Left ventricle myocardium inferior (tissue), 1 donor: ENCODE results near the gene MAP6. TPM values are rescaled to one million over a fixed set of nuclear protein-coding genes. Genes with fewer than 3 reads are reported as not detected.

Experiments
- DNase-seq: peaks from one replicate; pipeline ENCODE4 v3.0.0-alpha.2; 2020
- H3K27ac ChIP-seq: fragments of 200-600 bp; replicated peaks from 2 replicates; pipeline ENCODE4 v1.8.0; 2021
- H3K27me3 ChIP-seq: fragments of 200-600 bp; 2 replicates; pipeline ENCODE4 v1.8.0; 2021; ENCODE audit warnings: low read depth
- H3K36me3 ChIP-seq: fragments of 200-600 bp; 2 replicates; pipeline ENCODE4 v1.8.0; 2021
- H3K4me1 ChIP-seq: fragments of 200-600 bp; 2 replicates; pipeline ENCODE4 v1.8.0; 2021
- H3K4me3 ChIP-seq: fragments of 200-600 bp; 2 replicates; pipeline ENCODE4 v1.8.0; 2021; ENCODE audit warnings: mild to moderate bottlenecking, moderate library complexity
- H3K9me3 ChIP-seq: fragments of 200-600 bp; replicated peaks from 2 replicates; pipeline ENCODE4 v1.8.0; 2021
- CTCF ChIP-seq: fragments of 200-600 bp; IDR thresholded peaks from 2 replicates; pipeline ENCODE4 v1.8.0; 2021; ENCODE audit warnings: antibody characterized with exemption, mild to moderate bottlenecking, borderline replicate concordance
- intact Hi-C: fragments of 100-400 bp; cut with micrococcal nuclease; formaldehyde crosslinking; loops from one replicate; pipeline ENCODE4 v1.11.0; 2022
- total RNA-seq: library from RNA; stranded (reverse); fragmentation: NEBNext Ultra II Directional; extraction: Animal tissue kit (Norgen Biotek cat#: 25700); gene quantifications from one replicate; pipeline ENCODE4 v1.2.1, GENCODE V29; 2021
- donor health status: DM: no; HTN: yes; CAD: no; lungs with severe emphysema.

MAP6 gene
- total RNA-seq, 1 donor from 2014 or later, result 5.7 TPM

GRCh38 chr11:75565916-75566762 lies 102.7 kb downstream of the MAP6 start:
- H3K4me3 ChIP-seq, result peak overlapping the region; percentile 90
- intact Hi-C loops, result no loop called here
- no peak for TF ChIP-seq CTCF
- peaks cover 100% of the 10 kb centered on the region for H3K4me1 ChIP-seq
- H3K36me3 ChIP-seq, result peaks cover 68% of the 10 kb centered on the region
- H3K27me3 ChIP-seq, result no peaks in the 10 kb centered on the region
- no peaks in the 10 kb centered on the region for H3K9me3 ChIP-seq
- DNase-seq, result no peak
- H3K27ac ChIP-seq, result peak overlapping the region; percentile 100

- peaks cover 60% of the 10 kb centered on the region for H3K36me3 ChIP-seq
- peaks cover 100% of the 10 kb centered on the region for H3K4me1 ChIP-seq
- H3K9me3 ChIP-seq, result no peaks in the 10 kb centered on the region
- intact Hi-C loops, result no loop called here
- H3K27ac ChIP-seq, result peak overlapping the region; percentile 100
- no peak for TF ChIP-seq CTCF
- DNase-seq, result peak; percentile 69
- no peaks in the 10 kb centered on the region for H3K27me3 ChIP-seq
- peak overlapping the region; percentile 90 for H3K4me3 ChIP-seq
Observed at GRCh38 chr11:75565221-75565814, 103.5 kb downstream of the MAP6 start.

GRCh38 chr11:75563978-75564552 lies 104.8 kb downstream of the MAP6 start:
- peak; percentile 55 for TF ChIP-seq CTCF

GRCh38 chr11:75563501-75563977 lies 105.3 kb downstream of the MAP6 start:
- Histone ChIP-seq H3K27ac (peak overlapping the region; percentile 100), H3K27me3 (no peaks in the 10 kb centered on the region), H3K36me3 (peaks cover 42% of the 10 kb centered on the region), H3K4me1 (peaks cover 100% of the 10 kb centered on the region), H3K4me3 (peak overlapping the region; percentile 90), H3K9me3 (no peaks in the 10 kb centered on the region)
- TF ChIP-seq CTCF, result no peak
- no peak for DNase-seq
- intact Hi-C loops, result no loop called here

More at GRCh38 chr11:75563978-75564552, 104.8 kb downstream of the MAP6 start:
- no peaks in the 10 kb centered on the region for H3K27me3 ChIP-seq
- H3K9me3 ChIP-seq, result no peaks in the 10 kb centered on the region
- peak overlapping the region; percentile 90 for H3K4me3 ChIP-seq
- intact Hi-C loops, result no loop called here
- peaks cover 100% of the 10 kb centered on the region for H3K4me1 ChIP-seq
- H3K36me3 ChIP-seq, result peaks cover 47% of the 10 kb centered on the region
- H3K27ac ChIP-seq, result peak overlapping the region; percentile 100
- DNase-seq, result peak; percentile 64

- no peak for DNase-seq
- Histone ChIP-seq H3K9me3 (no peaks in the 10 kb centered on the region), H3K4me1 (peaks cover 100% of the 10 kb centered on the region), H3K27me3 (no peaks in the 10 kb centered on the region), H3K36me3 (peaks cover 36% of the 10 kb centered on the region), H3K4me3 (peak overlapping the region; percentile 90), H3K27ac (peak overlapping the region; percentile 100)
- TF ChIP-seq CTCF, result no peak
- intact Hi-C loops, result no loop called here
Observed at GRCh38 chr11:75562836-75563484, 105.9 kb downstream of the MAP6 start.
